Embryonic facial prominence (tissue), 1 donor: Measurements from ENCODE around the gene BCAS4.
"Not testable (repeated sequence)": the region's sequence is repeated elsewhere in the genome, so short reads cannot be mapped to it uniquely, and the experiment has no call there.

Experiments
- DNase-seq: peaks from one replicate; pipeline ENCODE4 v3.0.0-alpha.2; 2016; ENCODE audit errors: extremely low spot score

BCAS4 gene

DNA sequence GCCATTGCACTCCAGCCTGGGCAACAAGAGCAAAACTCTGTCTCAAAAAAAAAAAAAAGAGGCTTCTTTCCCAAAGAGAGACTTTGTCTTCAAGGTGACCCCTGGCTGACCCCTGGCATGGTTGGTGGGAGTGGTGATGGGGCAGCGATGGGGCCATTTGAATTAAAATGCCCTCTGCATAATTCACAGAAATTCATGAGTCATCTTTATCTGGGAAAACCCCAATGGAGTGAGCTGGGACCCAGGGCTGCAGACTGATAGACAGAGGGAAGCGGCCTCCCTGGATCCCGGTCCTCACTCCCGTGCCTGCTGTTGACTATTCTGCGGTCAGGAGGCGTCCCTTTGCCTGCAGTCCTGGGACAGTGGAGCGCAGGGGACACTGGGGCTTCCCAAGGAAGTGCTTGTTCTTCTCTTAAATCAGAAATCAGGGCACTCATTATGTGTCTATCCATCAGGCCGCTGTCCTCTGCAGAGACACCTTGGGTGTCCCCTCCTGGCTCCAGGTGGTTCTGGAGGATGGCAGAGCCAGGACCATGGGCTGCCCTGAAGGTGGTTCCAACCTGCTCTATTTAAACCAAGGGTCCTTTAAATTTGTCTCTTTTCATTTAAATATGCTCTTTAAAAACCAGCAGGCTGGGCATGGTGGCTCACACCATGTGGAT is 23.3 kb upstream of the BCAS4 start:
- not testable (repeated sequence) for DNase-seq

- DNase-seq = no peak
Observed at GRCh38 chr20:50772420-50773185, 22.3 kb upstream of the BCAS4 start.

- DNase-seq = no peak
Observed at GRCh38 chr20:50774515-50774914, 20.3 kb upstream of the BCAS4 start.

GRCh38 chr20:50776122-50776817 is 18.6 kb upstream of the BCAS4 start:
- no peak for DNase-seq

GRCh38 chr20:50777373-50777772 is 17.5 kb upstream of the BCAS4 start:
- no peak for DNase-seq

DNA sequence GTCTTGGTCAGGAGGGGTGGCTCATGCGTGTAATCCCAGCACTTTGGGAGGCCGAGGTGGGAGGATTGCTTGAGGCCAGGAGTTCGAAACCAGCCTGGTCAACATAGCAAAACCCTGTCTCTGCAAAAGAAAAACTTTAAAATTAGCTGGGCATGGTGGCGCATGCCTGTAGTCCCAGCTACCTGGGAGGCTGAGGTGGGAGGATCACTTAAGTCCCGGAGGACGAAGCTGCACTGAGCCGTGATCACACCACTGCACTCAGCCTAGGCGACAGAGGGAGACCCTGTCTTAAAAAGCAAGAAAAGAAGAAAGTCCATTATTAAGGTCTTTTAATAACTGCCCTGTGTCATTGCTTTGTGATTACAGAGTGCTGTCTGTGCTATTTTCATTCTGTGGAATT is 15.9 kb upstream of the BCAS4 start:
- not testable (repeated sequence) for DNase-seq

GRCh38 chr20:50783390-50783789 is 11.5 kb upstream of the BCAS4 start:
- no peak for DNase-seq

GRCh38 chr20:50783903-50784302 is 11.0 kb upstream of the BCAS4 start:
- no peak for DNase-seq

DNA sequence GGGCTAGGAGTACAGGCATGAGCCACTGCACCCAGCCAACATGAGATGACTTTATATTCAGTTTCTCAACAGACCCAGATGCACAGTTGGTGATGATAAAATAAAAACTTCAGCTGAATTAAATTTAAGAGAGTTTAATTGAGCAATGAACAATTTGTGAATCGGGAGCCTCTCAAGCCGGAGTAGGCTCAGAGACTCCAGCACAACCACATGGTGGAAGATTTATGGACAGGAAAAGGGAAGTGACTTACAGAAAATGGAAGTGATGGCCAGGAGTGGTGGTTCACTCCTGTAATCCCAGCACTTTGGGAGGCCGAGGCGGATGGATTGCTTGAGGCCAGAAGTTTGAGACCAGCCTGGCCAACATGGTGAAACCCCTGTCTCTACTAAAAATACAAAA is 10.4 kb upstream of the BCAS4 start:
- DNase-seq = no peak

DNA sequence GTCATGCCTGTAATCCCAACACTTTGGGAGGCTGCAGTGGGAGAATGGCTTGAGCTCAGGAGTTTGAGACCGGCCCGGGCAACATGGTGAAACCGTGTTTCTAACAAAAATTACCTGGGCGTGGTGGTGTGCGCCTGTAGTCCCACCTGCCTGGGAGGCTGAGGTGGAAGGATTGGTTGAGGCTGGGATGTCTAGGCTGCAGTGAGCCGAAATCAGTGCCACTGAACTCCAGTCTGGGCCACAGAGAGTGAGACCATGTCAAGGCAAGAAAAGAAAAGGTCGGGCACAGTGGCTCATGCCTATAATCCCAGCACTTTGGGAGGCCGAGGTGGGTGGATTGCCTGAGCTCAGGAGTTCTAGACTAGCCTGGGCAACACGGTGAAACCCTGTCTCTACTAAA is 8.2 kb upstream of the BCAS4 start:
- no peak for DNase-seq

DNA sequence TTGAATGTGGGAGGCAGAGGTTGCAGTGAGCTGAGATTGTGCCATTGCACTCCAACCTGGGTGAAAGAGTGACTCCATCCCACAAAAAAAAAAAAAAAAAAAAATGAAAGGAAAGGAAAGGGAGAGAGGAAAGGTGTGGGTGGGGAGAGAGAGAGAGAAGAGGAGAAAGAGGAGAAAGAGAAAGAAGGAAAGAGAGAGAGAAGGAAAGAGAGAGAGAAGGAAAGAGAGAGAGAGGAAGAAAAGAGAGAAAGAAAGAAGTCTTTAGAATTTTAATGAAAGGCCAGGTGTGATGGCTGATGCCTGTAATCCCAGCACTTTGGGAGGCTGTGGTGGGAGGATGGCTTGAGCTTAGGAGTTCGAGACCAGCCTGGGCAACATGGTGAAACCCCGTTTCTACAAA is 7.7 kb upstream of the BCAS4 start:
- no peak for DNase-seq

DNA sequence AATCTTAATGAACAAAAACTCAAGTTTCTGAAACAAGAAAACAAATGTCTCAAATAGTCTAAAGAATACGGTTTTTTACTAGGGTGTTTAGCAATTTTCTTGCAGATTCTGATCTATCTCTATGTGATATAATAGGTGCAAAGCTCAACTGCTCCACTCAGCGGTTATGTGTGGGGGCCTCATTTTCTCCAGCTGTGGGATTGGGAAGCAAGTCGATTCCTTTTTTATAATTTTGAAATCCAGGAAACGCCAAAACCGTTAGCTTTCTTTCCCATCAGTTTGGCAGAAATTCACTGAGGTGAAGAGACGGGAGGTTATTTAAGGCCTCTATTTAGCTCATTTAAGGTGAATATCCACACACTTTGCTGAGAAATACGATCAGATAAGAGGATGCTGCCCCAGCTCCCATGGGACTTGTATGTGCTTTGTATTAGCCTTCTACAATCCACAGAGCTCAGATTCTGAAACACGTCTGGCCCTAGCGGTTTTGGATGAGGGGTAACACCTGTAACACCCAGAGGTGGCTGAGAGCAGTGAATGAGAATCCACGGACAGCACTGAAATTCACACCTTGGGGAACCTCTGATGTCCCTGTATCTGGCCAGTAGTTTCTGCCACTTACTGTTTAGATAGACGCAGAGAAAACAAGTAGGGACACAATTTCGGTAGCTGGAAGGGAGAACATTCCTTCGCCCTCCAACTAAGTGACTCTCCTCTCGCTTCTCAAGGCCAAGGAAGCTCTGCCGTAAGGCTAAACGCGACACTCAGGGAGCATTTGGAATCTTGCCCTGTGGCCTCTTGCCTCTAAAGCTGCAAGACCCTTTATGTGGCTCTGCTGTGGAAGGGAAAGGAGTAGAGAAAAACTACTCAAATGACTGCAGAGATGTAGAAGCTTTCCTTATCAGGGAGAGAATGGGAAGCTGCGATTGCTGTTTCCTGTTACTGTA is 6.5 kb upstream of the BCAS4 start:
- no peak for DNase-seq

GRCh38 chr20:50789968-50790650 is 4.8 kb upstream of the BCAS4 start:
- DNase-seq = no peak

DNA sequence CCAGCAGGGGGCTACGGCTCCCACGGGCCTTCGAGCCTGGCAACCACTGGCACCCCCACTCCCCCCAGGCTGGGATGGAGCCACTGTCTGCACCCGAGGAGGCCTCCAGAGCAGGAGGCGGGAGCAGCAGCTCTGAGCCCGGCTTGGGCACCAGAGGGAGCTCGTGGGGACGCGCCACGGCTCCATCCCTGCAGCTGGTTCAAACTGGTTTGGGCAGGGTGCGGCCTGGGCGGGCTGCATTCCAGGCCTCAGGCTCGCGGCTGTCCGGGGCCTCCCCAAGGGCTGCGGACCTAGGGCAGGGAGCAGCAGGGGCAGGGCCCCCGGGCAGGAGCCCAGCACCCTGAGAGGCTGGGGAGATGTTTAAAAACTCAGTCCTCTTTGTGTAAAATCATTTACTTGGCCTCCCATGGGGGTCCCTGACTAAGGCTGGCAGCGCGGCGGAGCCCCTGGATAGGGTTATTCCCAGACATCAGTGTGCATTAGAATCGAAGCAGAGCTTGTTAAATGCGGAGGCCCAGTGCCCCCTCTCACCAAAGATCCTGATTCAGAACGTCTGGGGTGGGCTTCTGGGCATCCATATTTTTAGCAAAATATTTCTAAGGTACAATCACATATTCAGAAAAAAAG is 4.1 kb upstream of the BCAS4 start:
- peak; percentile 68 for DNase-seq

DNA sequence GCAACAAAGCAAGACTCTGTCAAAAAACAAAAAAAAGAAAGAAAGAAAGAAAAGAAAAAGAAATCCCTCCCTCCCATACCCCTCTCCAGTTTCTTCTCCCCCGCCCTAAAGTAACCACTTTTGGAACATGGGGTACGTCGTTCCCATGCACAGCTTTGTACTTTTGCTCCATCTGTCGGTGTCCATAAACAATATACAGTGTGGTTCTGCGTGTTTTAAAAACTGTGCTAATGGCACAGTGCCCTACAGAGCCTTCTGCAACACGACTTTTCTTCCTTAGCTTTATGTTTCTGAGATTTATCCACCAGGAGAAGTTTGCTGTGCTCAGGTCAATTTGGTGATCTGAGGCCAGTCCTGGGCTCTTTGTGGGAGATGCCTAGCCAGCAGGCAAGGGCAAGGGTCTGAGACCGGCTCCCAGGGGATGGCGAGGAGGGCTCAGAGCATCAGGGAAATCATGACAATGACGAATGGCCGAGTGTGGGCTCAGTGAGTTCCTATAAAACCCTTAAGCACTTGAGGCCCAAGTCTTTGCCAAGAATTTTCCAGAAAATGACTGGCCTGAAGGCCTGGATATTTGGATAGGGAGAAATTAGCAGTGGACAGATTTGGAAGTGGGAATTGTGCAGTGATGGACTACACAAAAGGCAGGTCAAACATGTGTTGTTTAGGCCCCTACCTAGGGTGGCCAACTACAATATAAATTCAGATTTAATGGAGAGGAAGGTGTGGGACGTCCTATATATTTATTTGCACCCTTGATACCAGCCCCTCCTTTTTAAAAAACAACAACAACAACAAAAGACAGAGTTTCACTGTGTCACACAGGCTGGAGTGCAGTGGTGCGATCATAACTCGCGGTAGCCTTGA is 1.9 kb upstream of the BCAS4 start:
- no peak for DNase-seq

DNA sequence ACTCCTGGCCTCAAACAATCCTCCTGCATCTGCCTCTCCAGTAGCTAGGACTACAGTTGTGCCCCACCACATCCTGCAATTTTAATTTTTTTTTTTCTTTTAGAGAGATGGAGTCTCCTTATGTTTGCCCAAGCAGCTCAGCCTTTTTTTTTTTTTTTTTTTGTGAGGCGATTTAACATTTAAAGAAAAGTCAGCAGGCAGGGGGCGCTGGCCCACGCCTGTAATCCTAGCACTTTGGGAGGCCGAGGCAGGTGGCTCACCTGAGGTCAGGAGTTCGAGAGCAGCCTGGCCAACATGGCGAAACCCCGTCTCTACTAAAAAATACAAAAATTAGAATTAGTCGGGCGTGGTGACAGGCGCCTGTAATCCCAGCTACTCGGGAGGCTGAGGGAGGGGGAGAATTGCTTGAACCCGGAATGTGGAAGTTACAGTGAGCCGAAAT is 1.3 kb upstream of the BCAS4 start:
- DNase-seq = not testable (repeated sequence)

DNA sequence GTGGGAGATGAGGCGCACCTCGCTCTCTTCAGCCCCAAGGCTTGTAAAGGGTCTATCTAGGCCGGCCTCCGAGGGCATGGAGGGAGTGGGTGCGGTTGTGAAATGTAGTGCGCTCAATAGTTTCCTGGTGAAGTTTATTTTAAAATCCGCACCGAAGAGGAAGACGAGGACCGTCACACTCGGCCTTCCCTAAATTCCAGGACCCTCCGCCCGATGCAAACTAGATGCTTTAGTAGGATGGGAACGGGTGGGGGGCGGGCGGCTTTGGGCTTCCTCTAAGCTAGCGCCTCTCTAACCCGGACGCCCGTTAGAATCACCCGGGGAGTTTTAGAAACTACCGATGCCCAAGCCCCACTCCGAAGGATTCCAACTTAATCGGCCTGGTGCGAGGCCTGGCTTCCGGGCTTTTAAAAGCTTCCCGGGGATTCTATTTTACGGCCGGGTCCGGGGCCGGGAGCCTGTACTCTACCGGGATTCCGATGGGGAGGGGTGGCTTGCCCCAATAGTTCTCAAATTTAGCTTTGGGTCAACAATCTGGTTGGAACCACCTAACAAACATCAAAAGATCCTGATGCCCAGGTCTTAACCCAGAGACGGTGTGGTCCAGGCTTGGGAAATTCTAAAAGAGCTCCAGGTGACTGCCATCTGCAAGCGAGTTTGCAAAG is 548 bp upstream of the BCAS4 start:
- DNase-seq = no peak

DNA sequence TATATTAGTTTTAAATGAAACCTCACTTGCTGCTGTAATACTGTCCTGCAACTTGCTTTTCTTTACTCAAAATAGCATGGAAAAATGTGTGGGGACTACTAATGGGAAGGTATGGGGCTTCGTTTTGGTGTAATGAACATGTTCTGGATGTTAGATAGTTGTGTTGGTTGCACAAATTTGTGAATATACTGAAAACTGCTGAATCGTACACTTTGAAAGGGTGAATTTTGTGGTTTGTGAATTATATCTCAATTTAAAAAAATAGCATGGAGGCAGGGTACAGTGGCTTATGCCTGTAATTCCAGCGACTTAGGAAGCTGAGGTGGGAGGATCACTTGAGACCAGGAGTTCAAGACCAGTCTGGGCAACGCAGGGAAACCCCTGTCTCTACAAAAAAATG is 2.3 kb downstream of the BCAS4 start:
- no peak for DNase-seq

GRCh38 chr20:50798650-50799049 is 3.8 kb downstream of the BCAS4 start:
- no peak for DNase-seq
